CD4-positive, alpha-beta T cell (primary cell): Measurements from ENCODE around the gene FSIP2. TPM values are rescaled to one million over a fixed set of nuclear protein-coding genes. Genes with fewer than 3 reads are reported as not detected.

ENCODE experiments used
- ATAC-seq: fragments of 200-7000 bp; cut with Tn5 transposase; one replicate; pipeline ENCODE4 v1.10.0; 2022; ENCODE audit warnings: mild to moderate bottlenecking; ENCODE audit not compliant: poor library complexity
- CTCF ChIA-PET: fragments of 350-600 bp; sonication (Branson Sonifier 250); formaldehyde crosslinking; loops from one replicate; lab custom pipeline; 2021; ENCODE audit warnings: antibody characterized with exemption, inconsistent platforms; lab: Charles Lee
- POLR2A ChIA-PET: fragments of 350-600 bp; sonication (Branson Sonifier 250); formaldehyde crosslinking; loops from one replicate; lab custom pipeline; 2021; ENCODE audit warnings: antibody characterized with exemption, inconsistent platforms; lab: Charles Lee
- DNase-seq, 14 experiments: peaks; one replicate each; pipeline ENCODE4 v3.0.0-alpha.2; 2013 to 2020; ENCODE audit warnings: mixed read lengths in 2 of 14
- H3K27ac ChIP-seq, 2 donors: one replicate each; pipeline versions ENCODE4 v1.5.1 to v1.7.0; 2013; ENCODE audit warnings: low read length in 2 of 2, low read depth in 1 of 2, mild to moderate bottlenecking in 1 of 2
- H3K27me3 ChIP-seq, 2 experiments: 1 replicate in 1 of 2; 2 replicates in 1 of 2; pipeline versions ENCODE4 v1.6.1 to v1.7.0; 2013; ENCODE audit warnings: low read length in 2 of 2, control low read depth in 1 of 2, mild to moderate bottlenecking in 1 of 2, moderate library complexity in 1 of 2; ENCODE audit not compliant: insufficient read depth in 2 of 2, control insufficient read depth in 1 of 2
- H3K36me3 ChIP-seq: one replicate; pipeline ENCODE4 v1.6.1; 2013; ENCODE audit warnings: low read length, control low read depth; ENCODE audit not compliant: insufficient read depth
- H3K4me1 ChIP-seq: one replicate; pipeline ENCODE4 v1.6.1; 2013; ENCODE audit warnings: low read length, control low read depth; ENCODE audit not compliant: insufficient read depth
- H3K4me3 ChIP-seq: one replicate; pipeline ENCODE4 v1.5.1; 2013; ENCODE audit warnings: mild to moderate bottlenecking, low read length, moderate library complexity
- H3K9me3 ChIP-seq, 2 experiments: 1 replicate in 1 of 2; 2 replicates in 1 of 2; pipeline versions ENCODE4 v1.6.1 to v1.7.0; 2013; ENCODE audit warnings: low read length in 2 of 2, mild to moderate bottlenecking in 2 of 2, control low read depth in 1 of 2, moderate library complexity in 1 of 2; ENCODE audit not compliant: control insufficient read depth in 1 of 2, insufficient read depth in 1 of 2
- H3K27ac Mint-ChIP-seq: one replicate; pipeline ENCODE4 v1.8.0; 2020; ENCODE audit warnings: mixed read lengths
- H3K27me3 Mint-ChIP-seq: one replicate; pipeline ENCODE4 v1.8.0; 2021; ENCODE audit warnings: mixed read lengths
- H3K36me3 Mint-ChIP-seq: one replicate; pipeline ENCODE4 v1.8.0; 2021; ENCODE audit warnings: low read depth, mixed read lengths
- H3K4me1 Mint-ChIP-seq: one replicate; pipeline ENCODE4 v1.8.0; 2021; ENCODE audit warnings: low read depth, mixed read lengths
- H3K4me3 Mint-ChIP-seq: one replicate; pipeline ENCODE4 v1.8.0; 2020; ENCODE audit warnings: mild to moderate bottlenecking, mixed read lengths
- H3K9me3 Mint-ChIP-seq: one replicate; pipeline ENCODE4 v1.8.0; 2020; ENCODE audit warnings: mixed read lengths
- CTCF ChIP-seq: fragments of 200-600 bp; IDR thresholded peaks from one replicate; pipeline ENCODE4 v1.8.0; 2022; ENCODE audit warnings: antibody characterized with exemption, mild to moderate bottlenecking
- intact Hi-C, 2 experiments: fragments of 100-400 bp; cut with DNase I in 1 of 2; cut with micrococcal nuclease in 1 of 2; formaldehyde crosslinking; loops; one replicate each; pipeline versions ENCODE4 v1.15.1 to v1.9.0; 2023 to 2025; cut with DNase I, micrococcal nuclease
- total RNA-seq, 174 experiments: library from RNA in 2 of 174; stranded (reverse) in 2 of 174; gene quantifications; one replicate each; pipeline ENCODE4 v1.2.3 and lab custom pipeline; 2021 to 2026

Gene FSIP2
- total RNA-seq, 2 experiments from 2014 or later = 0.39 to 0.96 TPM

GRCh38 chr2:185790361-185790760 is 51.8 kb downstream of the FSIP2 start:
- Histone ChIP-seq H3K36me3 (no peaks in the 10 kb centered on the region), H3K4me1 (no peaks in the 10 kb centered on the region), H3K9me3 (no peaks in the 10 kb centered on the region), H3K27me3 (no peaks in the 10 kb centered on the region), H3K4me3 (no peak overlapping the region), H3K27ac (no peak overlapping the region)
- CTCF ChIA-PET = no interaction called here
- Mint-ChIP-seq H3K4me3 (no peak overlapping the region), H3K27me3 (no peaks in the 10 kb centered on the region), H3K9me3 (no peaks in the 10 kb centered on the region), H3K4me1 (no peaks in the 10 kb centered on the region), H3K36me3 (no peaks in the 10 kb centered on the region), H3K27ac (no peak overlapping the region)
- no peak for DNase-seq
- no peak for TF ChIP-seq CTCF
- POLR2A ChIA-PET = no interaction called here
- intact Hi-C loops = no loop called here
- no peak for ATAC-seq

GRCh38 chr2:185793532-185794345 is 55.1 kb downstream of the FSIP2 start:
- CTCF ChIA-PET = no interaction called here
- Histone ChIP-seq H3K27ac (no peak overlapping the region), H3K9me3 (no peaks in the 10 kb centered on the region), H3K27me3 (no peaks in the 10 kb centered on the region), H3K4me3 (no peak overlapping the region), H3K4me1 (no peaks in the 10 kb centered on the region), H3K36me3 (no peaks in the 10 kb centered on the region)
- Mint-ChIP-seq H3K27ac (no peak overlapping the region), H3K27me3 (no peaks in the 10 kb centered on the region), H3K9me3 (no peaks in the 10 kb centered on the region), H3K36me3 (no peaks in the 10 kb centered on the region), H3K4me3 (no peak overlapping the region), H3K4me1 (no peaks in the 10 kb centered on the region)
- TF ChIP-seq CTCF = no peak
- no peak for ATAC-seq
- no peak for DNase-seq
- POLR2A ChIA-PET = no interaction called here
- intact Hi-C loops = no loop called here

- Histone ChIP-seq H3K4me3 (no peak overlapping the region), H3K27me3 (no peaks in the 10 kb centered on the region), H3K27ac (no peak overlapping the region), H3K36me3 (no peaks in the 10 kb centered on the region), H3K9me3 (no peaks in the 10 kb centered on the region), H3K4me1 (no peaks in the 10 kb centered on the region)
- Mint-ChIP-seq H3K27me3 (no peaks in the 10 kb centered on the region), H3K36me3 (no peaks in the 10 kb centered on the region), H3K4me1 (no peaks in the 10 kb centered on the region), H3K9me3 (no peaks in the 10 kb centered on the region), H3K4me3 (no peak overlapping the region), H3K27ac (no peak overlapping the region)
- intact Hi-C loops = no loop called here
- TF ChIP-seq CTCF = no peak
- ATAC-seq (no peak), DNase-seq (no peak)
- ChIA-PET CTCF (interaction anchor here (1.6 kb wide), 1 partner anchor 10 kb away, joined by 4 read pairs; no protein-coding TSS in a partner anchor), POLR2A (no interaction called here)
Observed at GRCh38 chr2:185796758-185797157, 58.2 kb downstream of the FSIP2 start.
